Dermis microvascular lymphatic vessel endothelial cell (primary cell): ENCODE results near the gene EIF3K. TPM values are rescaled to one million over a fixed set of nuclear protein-coding genes. Genes with fewer than 3 reads are reported as not detected.
A peak's percentile ranks its signal among the peaks of the same experiment; 100 is the strongest.
"Not testable (repeated sequence)": the region's sequence is repeated elsewhere in the genome, so short reads cannot be mapped to it uniquely, and the experiment has no call there.

Source experiments
- DNase-seq, 2 donors: peaks; one replicate each; pipeline versions ENCODE4 v3.0.0 to v3.0.0-alpha.2; 2010; ENCODE audit warnings: low read depth in 2 of 2
- total RNA-seq: library from RNA; depleted of rRNA; stranded (reverse); fragments of >200 nt; gene quantifications from 2 replicates; pipeline ENCODE4 v1.2.1, GENCODE V29; 2014

Gene EIF3K
- total RNA-seq, 1 donor from 2014 or later = 329 TPM

GRCh38 chr19:38617764-38618589 is 1.0 kb upstream of the EIF3K start, which contains the start of gene MAP4K1:
TSS of gene MAP4K1 (minus strand) at chr19:38617953. CDS start at chr19:38617895, 58 bp downstream.
- DNase-seq = no peak

DNA sequence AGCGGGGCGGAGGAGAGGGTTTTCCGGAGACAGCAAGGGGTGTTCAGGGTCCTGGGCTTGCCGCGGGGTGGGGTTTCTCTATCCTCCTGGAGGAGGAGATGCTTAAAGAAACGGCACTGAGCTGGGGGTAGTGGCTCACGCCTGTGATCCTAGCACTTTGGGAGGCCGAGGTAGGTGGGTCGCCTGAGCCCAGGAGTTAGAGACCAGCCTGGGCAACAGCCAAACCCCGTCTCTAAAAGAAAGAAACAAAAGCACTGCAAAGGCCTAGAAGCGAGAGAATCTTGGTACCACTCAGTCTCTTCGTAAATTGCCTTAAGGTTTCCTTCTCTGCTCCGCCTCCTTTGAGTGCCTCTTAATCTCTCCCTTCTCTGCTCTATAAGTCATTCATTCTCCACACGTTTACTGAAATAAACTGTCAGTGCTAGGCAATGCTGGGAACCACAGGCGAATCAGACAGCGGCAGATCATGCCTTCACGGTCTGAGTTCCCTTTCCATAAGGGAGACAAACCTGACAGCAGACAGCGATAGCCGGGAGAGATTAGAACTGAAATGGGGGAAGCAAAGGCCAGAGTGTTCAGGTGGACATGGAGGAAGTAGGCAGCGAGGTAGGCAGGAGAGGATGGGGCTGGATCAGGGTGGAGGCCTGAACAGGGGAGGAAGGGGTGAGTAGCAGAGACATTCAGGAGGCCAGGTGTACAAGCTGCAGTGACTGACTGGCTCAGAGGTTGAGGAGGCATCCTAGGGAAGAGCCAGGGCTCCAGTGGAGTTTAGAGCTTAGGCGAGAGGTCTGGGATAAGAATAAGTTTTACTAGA is 580 bp downstream of the EIF3K start:
- no peak for DNase-seq

- DNase-seq = no peak
Observed at GRCh38 chr19:38624822-38625221, 5.8 kb downstream of the EIF3K start.

GRCh38 chr19:38626401-38626800 is 7.4 kb downstream of the EIF3K start:
- no peak for DNase-seq

- DNase-seq = no peak
Observed at GRCh38 chr19:38629568-38629967, 10.6 kb downstream of the EIF3K start.

- DNase-seq = not testable (repeated sequence)
Observed at GRCh38 chr19:38631301-38631700, 12.3 kb downstream of the EIF3K start.

GRCh38 chr19:38631811-38632475 is 13.0 kb downstream of the EIF3K start:
- DNase-seq = not testable (repeated sequence)

GRCh38 chr19:38632476-38633213 is 13.7 kb downstream of the EIF3K start:
- DNase-seq = no peak

- peak in 1 of 2 donors; percentile 59 for DNase-seq
Observed at GRCh38 chr19:38634757-38635482, 15.9 kb downstream of the EIF3K start.

- no peak for DNase-seq
Observed at GRCh38 chr19:38635483-38636399, 16.8 kb downstream of the EIF3K start.

- no peak for DNase-seq
Observed at GRCh38 chr19:38638461-38638860, 19.5 kb downstream of the EIF3K start.

GRCh38 chr19:38639679-38640078 is 20.7 kb downstream of the EIF3K start:
- DNase-seq = no peak

- peak; percentile 59 to 71 for DNase-seq
Observed at GRCh38 chr19:38640368-38640767, 21.4 kb downstream of the EIF3K start.

DNA sequence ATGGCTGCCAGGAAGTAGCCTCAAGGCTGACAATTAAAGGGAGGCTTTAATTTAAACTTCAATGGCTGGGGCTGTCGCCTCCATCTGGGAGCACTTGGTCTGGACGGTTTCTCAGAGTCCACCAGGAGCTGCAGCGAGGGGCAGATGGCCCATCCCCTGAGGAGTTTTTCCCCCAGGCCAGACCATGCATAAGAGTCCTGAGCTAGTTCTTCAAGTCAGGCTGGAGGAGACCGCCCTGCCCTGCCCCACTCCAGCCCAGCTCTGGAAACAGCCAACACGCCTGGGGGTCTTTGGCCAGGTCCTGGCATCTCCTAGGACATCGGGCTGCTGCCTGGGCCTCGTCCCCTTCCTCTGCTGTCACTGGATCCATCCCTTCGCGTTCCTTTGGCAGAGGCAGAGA is 23.2 kb downstream of the EIF3K start:
- no peak for DNase-seq

DNA sequence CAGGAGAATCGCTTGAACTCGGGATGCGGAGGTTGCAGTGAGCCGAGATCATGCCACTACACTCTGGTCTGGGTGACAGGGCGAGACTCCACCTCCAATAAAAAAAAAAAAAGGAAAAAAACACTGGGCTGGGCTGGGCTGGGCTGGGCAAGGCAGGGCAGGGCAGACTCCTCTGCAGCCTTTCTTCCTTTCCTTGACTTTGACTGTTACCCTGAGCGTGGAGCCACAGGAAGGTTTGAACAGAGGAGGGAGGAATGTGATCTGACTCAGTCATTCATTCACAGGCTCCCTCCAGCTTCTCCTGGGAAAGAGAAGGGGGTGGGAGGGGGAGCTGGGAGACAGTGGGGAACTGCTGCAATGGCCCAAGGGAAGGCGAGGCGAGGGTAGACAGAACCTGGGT is 25.7 kb downstream of the EIF3K start:
- no peak for DNase-seq

DNA sequence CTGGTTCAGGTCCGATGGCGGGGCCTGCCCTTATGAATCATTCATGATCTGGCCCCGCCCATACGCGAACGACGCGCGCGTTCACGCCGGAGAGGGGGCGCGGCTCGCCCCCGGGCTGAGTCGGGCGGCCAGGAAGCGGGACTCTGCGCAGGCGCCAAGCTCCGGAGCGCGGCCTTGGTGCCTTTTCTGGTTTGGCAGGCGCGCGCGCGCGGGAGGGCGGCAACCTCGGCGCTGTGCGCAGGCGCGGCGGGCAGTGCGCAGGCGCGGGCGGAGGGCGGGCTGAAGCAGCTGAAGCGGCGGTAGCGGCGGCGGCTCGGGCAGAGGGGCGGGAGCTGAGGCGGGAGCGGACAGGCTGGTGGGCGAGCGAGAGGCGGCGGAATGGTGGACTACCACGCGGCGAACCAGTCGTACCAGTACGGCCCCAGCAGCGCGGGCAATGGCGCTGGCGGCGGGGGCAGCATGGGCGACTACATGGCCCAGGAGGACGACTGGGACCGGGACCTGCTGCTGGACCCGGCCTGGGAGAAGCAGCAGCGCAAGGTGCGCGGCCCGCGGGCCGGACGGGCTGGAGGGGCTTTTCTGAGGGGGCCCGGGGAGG is 28.5 kb downstream of the EIF3K start, which contains the start of gene ACTN4:
Gene ACTN4 (plus strand): TSS at position 282 of the 598 bp plus-strand sequence. CDS start 97 bp downstream, at position 379.
- peak; percentile 88 to 97 for DNase-seq

- no peak for DNase-seq
Observed at GRCh38 chr19:38647966-38648768, 29.2 kb downstream of the EIF3K start.

DNA sequence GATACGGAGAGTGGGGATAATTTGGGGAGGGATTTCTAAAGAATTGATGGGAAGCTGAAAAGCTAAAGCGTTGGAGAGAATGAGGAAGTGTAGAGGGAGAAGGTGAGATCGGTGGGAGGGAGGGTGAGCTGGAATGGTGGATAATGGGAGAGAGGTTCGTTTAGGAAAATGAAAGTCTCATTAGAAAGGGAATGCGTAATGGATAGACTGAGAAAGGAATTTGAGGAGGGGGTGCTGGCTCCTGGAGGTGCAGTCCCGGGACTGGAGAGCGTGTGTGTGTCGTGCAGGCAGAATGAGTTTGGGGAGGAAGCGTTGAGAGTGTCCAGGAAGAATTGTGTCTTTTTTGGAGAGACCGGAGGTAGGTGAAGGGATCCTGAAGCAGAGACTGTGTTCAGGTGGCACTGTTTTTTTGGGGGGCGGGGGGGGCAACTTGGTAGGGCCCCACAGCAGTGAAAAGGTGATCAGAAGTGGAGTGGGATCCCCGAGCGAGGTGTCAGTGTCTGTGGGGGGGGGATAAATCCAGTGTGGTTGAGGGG is 29.8 kb downstream of the EIF3K start:
- no peak for DNase-seq
